Lung (tissue), 12 donors: Measurements from ENCODE around the gene GPR152. TPM values are rescaled to one million over a fixed set of nuclear protein-coding genes. Genes with fewer than 3 reads are reported as not detected.

Experiments used
- ATAC-seq: fragments of 200-7000 bp; cut with Tn5 transposase; one replicate; pipeline ENCODE4 v1.9.1; 2020; ENCODE audit warnings: moderate number of reproducible peaks; ENCODE audit not compliant: insufficient read depth, low FRiP score
- DNase-seq, 3 donors: peaks; one replicate each; pipeline ENCODE4 v3.0.0-alpha.2; 2013 to 2017
- H3K27ac ChIP-seq, 2 donors: one replicate each; pipeline ENCODE4 v1.5.1; 2013; ENCODE audit warnings: mild to moderate bottlenecking in 2 of 2, moderate library complexity in 2 of 2, control low read depth in 1 of 2, inconsistent platforms in 1 of 2, low read depth in 1 of 2, low read length in 1 of 2
- H3K27me3 ChIP-seq, 3 donors: one replicate each; pipeline ENCODE4 v1.5.1; 2013; ENCODE audit warnings: low read length in 2 of 3; ENCODE audit not compliant: control insufficient read depth in 3 of 3, insufficient read depth in 3 of 3
- H3K36me3 ChIP-seq, 4 donors: one replicate each; pipeline ENCODE4 v1.5.1; 2013; ENCODE audit warnings: low read length in 4 of 4, mild to moderate bottlenecking in 1 of 4, moderate library complexity in 1 of 4; ENCODE audit not compliant: control insufficient read depth in 4 of 4, insufficient read depth in 4 of 4
- H3K4me1 ChIP-seq, 5 donors: one replicate each; pipeline ENCODE4 v1.5.1; 2013; ENCODE audit warnings: low read length in 5 of 5, mild to moderate bottlenecking in 2 of 5, moderate library complexity in 1 of 5; ENCODE audit not compliant: control insufficient read depth in 5 of 5, insufficient read depth in 5 of 5
- H3K4me3 ChIP-seq: one replicate; pipeline ENCODE4 v1.5.1; 2013; ENCODE audit warnings: mild to moderate bottlenecking, control low read depth, moderate library complexity
- H3K9ac ChIP-seq, 2 donors: one replicate each; pipeline ENCODE4 v1.5.1; 2013; ENCODE audit warnings: low read length in 2 of 2, control low read depth in 1 of 2; ENCODE audit not compliant: insufficient read depth in 1 of 2
- H3K9me3 ChIP-seq, 4 donors: one replicate each; pipeline ENCODE4 v1.5.1; 2013; ENCODE audit warnings: low read length in 3 of 4, mild to moderate bottlenecking in 1 of 4, moderate library complexity in 1 of 4; ENCODE audit not compliant: control insufficient read depth in 4 of 4, insufficient read depth in 3 of 4
- CTCF ChIP-seq: IDR thresholded peaks from 2 replicates; pipeline ENCODE4 v1.5.1; 2012; ENCODE audit warnings: mild to moderate bottlenecking; ENCODE audit errors: control extremely low read depth, extremely low read depth
- WGBS, 2 donors: extraction: QIAGEN DNeasy Blood & Tissue Kit; methylation state at CpG; one replicate each; pipeline ENCODE4 v1.1.7; 2013; 5-methylcytosine and 5-hydroxymethylcytosine counted together
- polyA plus RNA-seq, 2 donors: library from polyadenylated mRNA; stranded (reverse); fragments of 200-250 nt; gene quantifications; one replicate each; pipeline ENCODE4 v1.2.1, GENCODE V29; 2013
- total RNA-seq, 2 donors: library from RNA; depleted of rRNA in 1 of 2; stranded (reverse); fragments of >200 nt in 1 of 2; gene quantifications; one replicate each; pipeline ENCODE4 v1.2.1, GENCODE V29; 2014 to 2021
- donor health status: control.
- donor health status: control.
- donor health status: Bipolar disorder and iron deficiency.
- donor health status: healthy.
- donor health status: DM: yes; HTN: yes; CAD: no.

The GPR152 gene
- total and polyA plus RNA-seq, 4 donors = 0.06 TPM; not detected in 3

- no peak overlapping the region for H3K4me3 ChIP-seq
- 91 to 94% methylated on average over 25 of the region's 25 CpGs for WGBS, 2 donors
- H3K9ac ChIP-seq = no peak overlapping the region
- H3K4me1 ChIP-seq = no peaks in the 10 kb centered on the region
- H3K9me3 ChIP-seq = no peaks in the 10 kb centered on the region
- H3K27me3 ChIP-seq = no peaks in the 10 kb centered on the region
- no peak for ATAC-seq
- DNase-seq = no peak
- H3K36me3 ChIP-seq = no peaks in the 10 kb centered on the region
- TF ChIP-seq CTCF = no peak
- no peak overlapping the region for H3K27ac ChIP-seq
Observed at GRCh38 chr11:67450796-67451657, 1.5 kb downstream of the GPR152 start.

GRCh38 chr11:67449116-67449844, 3.2 kb downstream of the GPR152 start:
- no peaks in the 10 kb centered on the region for H3K4me1 ChIP-seq
- no peaks in the 10 kb centered on the region for H3K36me3 ChIP-seq
- DNase-seq (no peak), ATAC-seq (no peak)
- H3K27me3 ChIP-seq = no peaks in the 10 kb centered on the region
- no peaks in the 10 kb centered on the region for H3K9me3 ChIP-seq
- no peak for TF ChIP-seq CTCF
- H3K9ac ChIP-seq = no peak overlapping the region
- no peak overlapping the region for H3K4me3 ChIP-seq
- WGBS, 2 donors = 58 to 65% methylated on average over 9 of the region's 9 CpGs
- H3K27ac ChIP-seq = no peak overlapping the region

GRCh38 chr11:67448220-67448609, 4.3 kb downstream of the GPR152 start:
- no peaks in the 10 kb centered on the region for H3K27me3 ChIP-seq
- TF ChIP-seq CTCF = no peak
- no peak overlapping the region for H3K9ac ChIP-seq
- H3K27ac ChIP-seq = no peak overlapping the region
- ATAC-seq = no peak
- H3K4me1 ChIP-seq = no peaks in the 10 kb centered on the region
- no peaks in the 10 kb centered on the region for H3K36me3 ChIP-seq
- no peak for DNase-seq
- H3K9me3 ChIP-seq = no peaks in the 10 kb centered on the region
- H3K4me3 ChIP-seq = no peak overlapping the region
- WGBS, 2 donors = 93 to 94% methylated on average over 7 of the region's 7 CpGs
